Measurements from ENCODE around the gene PINLYP. TPM values are rescaled to one million over a fixed set of nuclear protein-coding genes. Genes with fewer than 3 reads are reported as not detected.

Gene PINLYP
- total and polyA plus RNA-seq, 9 of the 15 experiments (the other 6 are each of a cell fraction or from before 2014, with no cell fraction given) = 1.00 to 6.7 (median 2.2) TPM

DNA sequence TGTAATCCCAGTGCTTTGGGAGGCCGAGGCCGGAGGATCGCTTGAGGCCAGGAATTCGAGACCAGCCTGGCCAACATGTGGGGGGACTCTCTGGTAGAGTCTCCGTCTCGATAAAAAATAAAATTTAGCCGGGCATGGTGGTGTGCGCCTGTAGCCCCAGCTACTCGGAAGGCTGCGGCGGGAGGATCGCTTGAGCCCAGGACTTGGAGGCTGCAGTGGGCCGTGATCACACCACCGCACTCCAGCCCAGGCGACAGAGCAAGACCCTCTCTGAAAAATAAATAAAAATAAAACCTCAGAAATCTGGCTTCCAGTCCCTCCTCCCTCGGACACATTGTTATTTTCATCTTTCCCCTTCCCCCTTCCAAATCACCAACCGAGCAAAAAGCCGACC lies 20.0 kb downstream of the PINLYP start (continued):
- TF ChIP-seq, protein P1, sequence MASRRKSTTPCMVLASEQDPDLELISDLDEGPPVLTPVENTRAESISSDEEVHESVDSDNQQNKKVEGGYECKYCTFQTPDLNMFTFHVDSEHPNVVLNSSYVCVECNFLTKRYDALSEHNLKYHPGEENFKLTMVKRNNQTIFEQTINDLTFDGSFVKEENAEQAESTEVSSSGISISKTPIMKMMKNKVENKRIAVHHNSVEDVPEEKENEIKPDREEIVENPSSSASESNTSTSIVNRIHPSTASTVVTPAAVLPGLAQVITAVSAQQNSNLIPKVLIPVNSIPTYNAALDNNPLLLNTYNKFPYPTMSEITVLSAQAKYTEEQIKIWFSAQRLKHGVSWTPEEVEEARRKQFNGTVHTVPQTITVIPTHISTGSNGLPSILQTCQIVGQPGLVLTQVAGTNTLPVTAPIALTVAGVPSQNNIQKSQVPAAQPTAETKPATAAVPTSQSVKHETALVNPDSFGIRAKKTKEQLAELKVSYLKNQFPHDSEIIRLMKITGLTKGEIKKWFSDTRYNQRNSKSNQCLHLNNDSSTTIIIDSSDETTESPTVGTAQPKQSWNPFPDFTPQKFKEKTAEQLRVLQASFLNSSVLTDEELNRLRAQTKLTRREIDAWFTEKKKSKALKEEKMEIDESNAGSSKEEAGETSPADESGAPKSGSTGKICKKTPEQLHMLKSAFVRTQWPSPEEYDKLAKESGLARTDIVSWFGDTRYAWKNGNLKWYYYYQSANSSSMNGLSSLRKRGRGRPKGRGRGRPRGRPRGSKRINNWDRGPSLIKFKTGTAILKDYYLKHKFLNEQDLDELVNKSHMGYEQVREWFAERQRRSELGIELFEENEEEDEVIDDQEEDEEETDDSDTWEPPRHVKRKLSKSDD (conservative IDR thresholded peaks at IDR 0.05; ENCODE audit: low read length) = no peak
- TF ChIP-seq, protein P2, sequence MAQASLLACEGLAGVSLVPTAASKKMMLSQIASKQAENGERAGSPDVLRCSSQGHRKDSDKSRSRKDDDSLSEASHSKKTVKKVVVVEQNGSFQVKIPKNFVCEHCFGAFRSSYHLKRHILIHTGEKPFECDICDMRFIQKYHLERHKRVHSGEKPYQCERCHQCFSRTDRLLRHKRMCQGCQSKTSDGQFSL (CRISPR knock-in tag; IDR thresholded peaks at IDR 0.05) = no peak
- TF ChIP-seq, protein P2 (tag; IDR thresholded peaks at IDR 0.05) = no peak
- no peak for TF ChIP-seq STAT5B (CRISPR knock-in tag; IDR thresholded peaks at IDR 0.05)
- TF ChIP-seq KDM2B (CRISPR knock-in tag; IDR thresholded peaks at IDR 0.05) = no peak
- TF ChIP-seq, protein P3, sequence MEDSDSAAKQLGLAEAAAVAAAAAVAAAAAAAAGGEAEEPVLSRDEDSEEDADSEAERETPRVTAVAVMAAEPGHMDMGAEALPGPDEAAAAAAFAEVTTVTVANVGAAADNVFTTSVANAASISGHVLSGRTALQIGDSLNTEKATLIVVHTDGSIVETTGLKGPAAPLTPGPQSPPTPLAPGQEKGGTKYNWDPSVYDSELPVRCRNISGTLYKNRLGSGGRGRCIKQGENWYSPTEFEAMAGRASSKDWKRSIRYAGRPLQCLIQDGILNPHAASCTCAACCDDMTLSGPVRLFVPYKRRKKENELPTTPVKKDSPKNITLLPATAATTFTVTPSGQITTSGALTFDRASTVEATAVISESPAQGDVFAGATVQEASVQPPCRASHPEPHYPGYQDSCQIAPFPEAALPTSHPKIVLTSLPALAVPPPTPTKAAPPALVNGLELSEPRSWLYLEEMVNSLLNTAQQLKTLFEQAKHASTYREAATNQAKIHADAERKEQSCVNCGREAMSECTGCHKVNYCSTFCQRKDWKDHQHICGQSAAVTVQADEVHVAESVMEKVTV (CRISPR knock-in tag; IDR thresholded peaks at IDR 0.05) = no peak
- TF ChIP-seq KDM1A (IDR thresholded peaks at IDR 0.05) = peak; percentile 79; a peak in 3 of 4 replicates
- no peak for TF ChIP-seq CBFA2T2 (conservative IDR thresholded peaks at IDR 0.05)
- TF ChIP-seq ZNF165 (CRISPR knock-in tag; IDR thresholded peaks at IDR 0.05; ENCODE audit: borderline replicate concordance) = 0 out of 2 replicates have a peak, but pooled peaks have one; percentile 10
- TF ChIP-seq, protein P4, sequence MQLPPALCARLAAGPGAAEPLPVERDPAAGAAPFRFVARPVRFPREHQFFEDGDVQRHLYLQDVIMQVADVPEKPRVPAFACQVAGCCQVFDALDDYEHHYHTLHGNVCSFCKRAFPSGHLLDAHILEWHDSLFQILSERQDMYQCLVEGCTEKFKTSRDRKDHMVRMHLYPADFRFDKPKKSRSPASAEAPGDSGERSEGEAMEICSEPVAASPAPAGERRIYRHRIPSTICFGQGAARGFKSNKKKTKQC (CRISPR knock-in tag; IDR thresholded peaks at IDR 0.05) = 0 out of 2 replicates have a peak, but pooled peaks have one; percentile 48
- no peak for TF ChIP-seq ZNF133 (CRISPR knock-in tag; IDR thresholded peaks at IDR 0.05)
- no peak for TF ChIP-seq ZNF184 (CRISPR knock-in tag; IDR thresholded peaks at IDR 0.05)
- TF ChIP-seq ZSCAN32 (CRISPR knock-in tag; IDR thresholded peaks at IDR 0.05) = no peak
- TF ChIP-seq ZNF583 (CRISPR knock-in tag; IDR thresholded peaks at IDR 0.05) = 0 out of 2 replicates have a peak, but pooled peaks have one; percentile 27
- peak; percentile 9; the same call in 1 of the 2 replicates for TF ChIP-seq PHF8 (IDR thresholded peaks at IDR 0.05; ENCODE audit: borderline replicate concordance, low read length)
- peak; percentile 8 for TF ChIP-seq RBM25 (IDR thresholded peaks at IDR 0.05; ENCODE audit: low read depth, low read length, severe bottlenecking)
- TF ChIP-seq, protein P5, sequence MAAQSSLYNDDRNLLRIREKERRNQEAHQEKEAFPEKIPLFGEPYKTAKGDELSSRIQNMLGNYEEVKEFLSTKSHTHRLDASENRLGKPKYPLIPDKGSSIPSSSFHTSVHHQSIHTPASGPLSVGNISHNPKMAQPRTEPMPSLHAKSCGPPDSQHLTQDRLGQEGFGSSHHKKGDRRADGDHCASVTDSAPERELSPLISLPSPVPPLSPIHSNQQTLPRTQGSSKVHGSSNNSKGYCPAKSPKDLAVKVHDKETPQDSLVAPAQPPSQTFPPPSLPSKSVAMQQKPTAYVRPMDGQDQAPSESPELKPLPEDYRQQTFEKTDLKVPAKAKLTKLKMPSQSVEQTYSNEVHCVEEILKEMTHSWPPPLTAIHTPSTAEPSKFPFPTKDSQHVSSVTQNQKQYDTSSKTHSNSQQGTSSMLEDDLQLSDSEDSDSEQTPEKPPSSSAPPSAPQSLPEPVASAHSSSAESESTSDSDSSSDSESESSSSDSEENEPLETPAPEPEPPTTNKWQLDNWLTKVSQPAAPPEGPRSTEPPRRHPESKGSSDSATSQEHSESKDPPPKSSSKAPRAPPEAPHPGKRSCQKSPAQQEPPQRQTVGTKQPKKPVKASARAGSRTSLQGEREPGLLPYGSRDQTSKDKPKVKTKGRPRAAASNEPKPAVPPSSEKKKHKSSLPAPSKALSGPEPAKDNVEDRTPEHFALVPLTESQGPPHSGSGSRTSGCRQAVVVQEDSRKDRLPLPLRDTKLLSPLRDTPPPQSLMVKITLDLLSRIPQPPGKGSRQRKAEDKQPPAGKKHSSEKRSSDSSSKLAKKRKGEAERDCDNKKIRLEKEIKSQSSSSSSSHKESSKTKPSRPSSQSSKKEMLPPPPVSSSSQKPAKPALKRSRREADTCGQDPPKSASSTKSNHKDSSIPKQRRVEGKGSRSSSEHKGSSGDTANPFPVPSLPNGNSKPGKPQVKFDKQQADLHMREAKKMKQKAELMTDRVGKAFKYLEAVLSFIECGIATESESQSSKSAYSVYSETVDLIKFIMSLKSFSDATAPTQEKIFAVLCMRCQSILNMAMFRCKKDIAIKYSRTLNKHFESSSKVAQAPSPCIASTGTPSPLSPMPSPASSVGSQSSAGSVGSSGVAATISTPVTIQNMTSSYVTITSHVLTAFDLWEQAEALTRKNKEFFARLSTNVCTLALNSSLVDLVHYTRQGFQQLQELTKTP (IDR thresholded peaks at IDR 0.05; ENCODE audit: low read depth in 1 of 2, partially characterized antibody in 2 of 2) = peak in 1 of 2 experiments; percentile 17

Measured in K562 (cell line).